OCI-LY3 (cell line): ENCODE data around the gene MFSD11.

Experiments used
- CTCF ChIP-seq: fragments of 200-600, 300-600 bp; sonication (generic); IDR thresholded peaks from 2 replicates; pipeline ENCODE4 v1.5.1; 2014; ENCODE audit warnings: antibody characterized with exemption, low read length, low read depth
- EZH2phosphoT487 ChIP-seq: fragments of 200-600 bp; shearing (Covaris generic); IDR thresholded peaks from 2 replicates; pipeline ENCODE4 v1.6.1; 2018; ENCODE audit warnings: antibody characterized with exemption, mixed run types, low read depth

- TF ChIP-seq CTCF (no peak), EZH2phosphoT487 (no peak)
Observed at GRCh38 chr17:76720211-76720610, 17.7 kb upstream of the MFSD11 start.
